K562 (cell line): ENCODE data around the gene NRF1. TPM values are rescaled to one million over a fixed set of nuclear protein-coding genes. Genes with fewer than 3 reads are reported as not detected.
A peak's percentile ranks its signal among the peaks of the same experiment; 100 is the strongest.

ENCODE experiments used
- AFF4 ChIP-seq: sonication (generic); formaldehyde crosslinking; IDR thresholded peaks from 2 replicates; pipeline ENCODE4 v1.8.0; 2023; ENCODE audit warnings: mild to moderate bottlenecking, missing genetic modification reagents
- DLX4 ChIP-seq: fragments of 250-450 bp; sonication (Bioruptor Pico); IDR thresholded peaks from 2 replicates; pipeline ENCODE4 v1.6.1; 2021; ENCODE audit warnings: mild to moderate bottlenecking
- EP300 ChIP-seq: IDR thresholded peaks from 2 replicates; pipeline ENCODE4 v1.6.1; 2012; ENCODE audit warnings: low read length, improper control_type of control experiment
- MBD1 ChIP-seq: fragments of 250-450 bp; sonication (Bioruptor Pico); IDR thresholded peaks from 2 replicates; pipeline ENCODE4 v1.8.0; 2022; ENCODE audit warnings: inconsistent platforms
- TCF15 ChIP-seq: fragments of 250-450 bp; sonication (Bioruptor Pico); IDR thresholded peaks from 2 replicates; pipeline ENCODE4 v1.8.0; 2022; ENCODE audit warnings: moderate library complexity, mild to moderate bottlenecking, inconsistent platforms
- ZNF175 ChIP-seq: fragments of 200-800 bp; sonication (Bioruptor generic); IDR thresholded peaks from 2 replicates; pipeline ENCODE4 v1.6.1; 2016; ENCODE audit warnings: low read depth, mild to moderate bottlenecking, missing genetic modification characterization, missing compliant biosample characterization
- ZNF408 ChIP-seq: fragments of 250-450 bp; sonication (Bioruptor Pico); IDR thresholded peaks from 2 replicates; pipeline ENCODE4 v1.4.0; 2020; ENCODE audit warnings: low read depth, mild to moderate bottlenecking, moderate library complexity
- ZNF518B ChIP-seq: fragments of 250-450 bp; sonication (Bioruptor Pico); IDR thresholded peaks from 2 replicates; pipeline ENCODE4 v1.5.0; 2021; ENCODE audit warnings: mild to moderate bottlenecking, moderate library complexity
- ZNF57 ChIP-seq: fragments of 450-650 bp; formaldehyde crosslinking; IDR thresholded peaks from 2 replicates; pipeline ENCODE4 v1.4.0; 2020; ENCODE audit warnings: mild to moderate bottlenecking, moderate library complexity
- polyA plus RNA-seq, 8 experiments: library from polyadenylated mRNA; depleted of rRNA in 4 of 8; stranded (reverse) in 5 of 8; unstranded in 3 of 8; fragments of >200 nt; fragmentation: Nextera tagmentation in 2 of 8; fragmentation: Illumina TruSeq in 1 of 8; extraction: Ambion mirVana in 2 of 8; extraction: Trizol in 1 of 8; gene quantifications; 2 replicates each; pipeline versions ENCODE4 v1.2.1 to v1.2.3, GENCODE V29; 2011 to 2014; ENCODE audit warnings: inconsistent platforms in 1 of 8, missing spikeins in 1 of 8
- total RNA-seq, 7 experiments: library from RNA; depleted of rRNA in 6 of 7; stranded (reverse); fragments of >200 nt in 6 of 7; fragmentation: Illumina TruSeq in 2 of 7; extraction: Trizol in 2 of 7; gene quantifications; 2 replicates each; pipeline versions ENCODE4 v1.2.1 to v1.2.3, GENCODE V29; 2011 to 2021; ENCODE audit warnings: low replicate concordance in 1 of 7

NRF1 gene
- total and polyA plus RNA-seq, 9 of the 15 experiments (the other 6 are each of a cell fraction or from before 2014, with no cell fraction given) = 8.6 to 28.8 (median 20.3) TPM

GRCh38 chr7:129781928-129782817 lies 170.7 kb downstream of the NRF1 start (continued):
- TF ChIP-seq MBD1 (CRISPR knock-in tag) = no peak
- TF ChIP-seq TCF15 (CRISPR knock-in tag) = no peak
- TF ChIP-seq ZNF518B (CRISPR knock-in tag) = no peak
- 0 out of 2 replicates have a peak, but pooled peaks have one; percentile 42 for TF ChIP-seq ZNF408
- TF ChIP-seq ZNF175 (CRISPR knock-in tag) = no peak
- no peak for TF ChIP-seq EP300
- TF ChIP-seq AFF4 (CRISPR knock-in tag) = no peak
- no peak for TF ChIP-seq ZNF57 (CRISPR knock-in tag)
- no peak for TF ChIP-seq DLX4 (CRISPR knock-in tag)
